ENCODE measurements around the gene PPP1R14D.

- TF ChIP-seq EZH2 (IDR thresholded peaks at IDR 0.05; ENCODE audit: insufficient read depth, poor library complexity, severe bottlenecking) (no peak), EZH2phosphoT487 (IDR thresholded peaks at IDR 0.05; ENCODE audit: insufficient read depth, low read depth) (no peak)
Measured at GRCh38 chr15:40785814-40786213, 42.7 kb downstream of the PPP1R14D start.

Measured in GM23248 (cell line).